Adrenal gland (tissue), 12 donors: ENCODE measurements around the gene PRKAR1A. TPM values are rescaled to one million over a fixed set of nuclear protein-coding genes. Genes with fewer than 3 reads are reported as not detected.
"Not testable (repeated sequence)": the region's sequence is repeated elsewhere in the genome, so short reads cannot be mapped to it uniquely, and the experiment has no call there.

Source experiments
- DNase-seq, 7 donors: peaks; one replicate each; pipeline ENCODE4 v3.0.0-alpha.2; 2019 to 2020
- H3K27ac ChIP-seq, 5 donors: fragments of 200-600 bp; sonication (generic) in 4 of 5; 1 replicate in 3 of 5; 2 replicates in 2 of 5; pipeline versions ENCODE4 v1.5.1 to v1.8.0; 2016 to 2020; ENCODE audit warnings: mild to moderate bottlenecking in 1 of 5
- H3K27me3 ChIP-seq: fragments of 200-600 bp; 2 replicates; pipeline ENCODE4 v1.8.0; 2021
- H3K36me3 ChIP-seq, 2 donors: fragments of 200-600 bp; replicated peaks in 1 of 2; 1 replicate in 1 of 2; 2 replicates in 1 of 2; pipeline versions ENCODE4 v1.5.1 to v1.8.0; 2018 to 2022
- H3K4me1 ChIP-seq, 2 donors: fragments of 200-600 bp; replicated peaks in 1 of 2; 1 replicate in 1 of 2; 2 replicates in 1 of 2; pipeline versions ENCODE4 v1.5.1 to v1.8.0; 2018 to 2021
- H3K4me3 ChIP-seq, 4 donors: fragments of 200-600 bp; sonication (generic) in 3 of 4; one replicate each; pipeline ENCODE4 v1.5.1; 2016 to 2018
- H3K9me3 ChIP-seq, 3 donors: fragments of 200-600 bp; sonication (generic) in 1 of 3; replicated peaks in 1 of 3; 1 replicate in 2 of 3; 2 replicates in 1 of 3; pipeline versions ENCODE4 v1.5.1 to v1.8.0; 2016 to 2021
- POLR2A ChIP-seq, 2 donors: fragments of 450-650 bp; IDR thresholded peaks; one replicate each; pipeline ENCODE4 v1.6.1; 2017; ENCODE audit warnings: antibody characterized with exemption in 2 of 2, mild to moderate bottlenecking in 2 of 2, moderate library complexity in 1 of 2
- WGBS, 4 donors: extraction: QIAGEN DNeasy Blood & Tissue Kit in 2 of 4; methylation state at CpG; one replicate each; pipeline versions ENCODE4 v1.1.5 to v1.1.7; 2013 to 2017; 5-methylcytosine and 5-hydroxymethylcytosine counted together
- intact Hi-C, 2 donors: fragments of 100-400 bp; cut with DNase I; formaldehyde crosslinking; loops; one replicate each; pipeline versions ENCODE4 v1.14.1 to v1.15.0; 2022 to 2023
- polyA plus RNA-seq, 3 donors: library from polyadenylated mRNA; stranded (reverse); fragments of 200-250 nt in 2 of 3; fragments of 350-450 nt in 1 of 3; fragmentation: Illumina TruSeq in 1 of 3; extraction: RNeasy Lipid Tissue Mini Kit (QIAGEN cat#74804) in 1 of 3; gene quantifications; one replicate each; pipeline ENCODE4 v1.2.3, GENCODE V29; 2013 to 2014
- total RNA-seq, 9 donors: library from RNA; depleted of rRNA in 4 of 9; stranded (reverse); fragments of >200 nt in 4 of 9; fragments of 120-200 nt in 1 of 9; fragmentation: NEBNext Ultra II Directional in 1 of 9; extraction: Animal tissue kit (Norgen Biotek cat#: 25700) in 1 of 9; gene quantifications; one replicate each; pipeline versions ENCODE4 v1.1.0 to v1.2.4, GENCODE V29; 2013 to 2023
- TF ChIP-seq, protein P1 (sequence below), 6 experiments: fragments of 450-650 bp in 4 of 6; fragments of 200-600 bp in 2 of 6; sonication (generic) in 1 of 6; IDR thresholded peaks; 1 replicate in 5 of 6; 2 replicates in 1 of 6; pipeline versions ENCODE4 v1.5.1 to v1.8.0; 2016 to 2021; ENCODE audit warnings: antibody characterized with exemption in 6 of 6, mild to moderate bottlenecking in 2 of 6, moderate library complexity in 1 of 6
- donor health status: healthy with polysubstance abuse.
- donor health status: Bipolar disorder and iron deficiency.
- donor health status: DM: yes; HTN: yes; CAD: no.
- donor health status: DM: no; HTN: no; CAD: no.
- donor health status: DM: no; HTN: no; CAD: no.
- donor health status: DM: yes; HTN: yes; CAD: no.

Gene PRKAR1A
- total and polyA plus RNA-seq, 12 donors, result 56.3 to 585 (median 388) TPM

DNA sequence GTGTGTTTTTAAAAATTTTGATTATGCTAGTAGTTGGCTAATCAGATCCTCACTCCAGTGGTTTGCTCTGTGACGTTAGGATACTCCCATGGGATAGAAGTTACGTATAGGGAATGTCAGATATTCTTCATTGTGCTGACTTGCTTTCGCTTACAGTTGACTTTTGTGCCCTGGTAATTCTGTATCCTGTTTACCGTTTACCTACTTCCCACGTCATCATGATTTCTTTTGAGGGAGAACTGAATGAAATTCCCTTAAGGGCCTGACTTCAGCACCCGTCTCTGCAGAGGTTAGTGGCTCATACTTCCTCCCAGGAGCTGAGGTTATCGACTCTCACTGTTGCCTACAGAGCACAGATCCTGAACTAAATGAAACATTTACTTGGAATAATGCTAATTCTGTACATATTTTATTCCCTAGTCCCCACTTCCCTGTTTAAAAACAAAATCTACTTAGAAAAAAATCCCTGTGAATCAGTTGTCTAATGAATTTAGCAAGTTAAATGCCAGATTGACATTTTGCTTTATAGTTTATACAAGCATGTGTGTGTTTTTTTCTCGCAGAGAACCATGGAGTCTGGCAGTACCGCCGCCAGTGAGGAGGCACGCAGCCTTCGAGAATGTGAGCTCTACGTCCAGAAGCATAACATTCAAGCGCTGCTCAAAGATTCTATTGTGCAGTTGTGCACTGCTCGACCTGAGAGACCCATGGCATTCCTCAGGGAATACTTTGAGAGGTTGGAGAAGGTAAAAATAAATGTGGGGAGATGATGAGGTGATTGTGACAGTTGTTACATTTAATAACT, 2.8 kb downstream of the PRKAR1A start:
- intact Hi-C loops, result no loop called here
- peak overlapping the region in 4 of 5 donors; percentile 17 to 99 (median 76) for H3K27ac ChIP-seq

DNA sequence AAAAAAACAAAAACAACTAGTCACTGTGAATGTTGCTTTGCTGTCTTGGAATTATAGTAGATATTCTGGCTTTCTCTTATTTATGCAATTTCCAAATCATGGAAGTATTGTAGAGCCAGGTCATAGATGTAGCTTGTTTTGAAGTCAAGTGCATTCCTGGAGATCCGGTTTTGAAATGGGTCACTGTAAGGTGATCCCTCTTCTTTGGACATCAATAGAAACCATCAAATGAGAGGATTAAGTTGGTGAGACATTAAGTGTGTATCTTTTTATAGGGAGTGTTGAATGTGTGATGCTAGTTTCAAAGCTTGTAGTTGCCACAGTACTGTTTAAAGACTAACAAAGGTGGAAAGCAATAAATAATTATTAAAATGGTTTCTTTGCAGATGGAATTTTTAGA, 4.5 kb downstream of the PRKAR1A start:
- H3K4me1 ChIP-seq, result peaks cover 14 to 48% of the 10 kb centered on the region in 2 donors
- 46 to 70% (median 55%) methylated on average over 1 of the region's 1 CpG for WGBS, 4 donors
- H3K9me3 ChIP-seq, result no peaks in the 10 kb centered on the region
- no peak for DNase-seq
- no peaks in the 10 kb centered on the region for H3K27me3 ChIP-seq
- no peak overlapping the region for H3K4me3 ChIP-seq
- peaks cover 0 to 40% of the 10 kb centered on the region in 2 donors for H3K36me3 ChIP-seq
- TF ChIP-seq POLR2A (IDR thresholded peaks at IDR 0.05), result no peak
- TF ChIP-seq, protein P1, sequence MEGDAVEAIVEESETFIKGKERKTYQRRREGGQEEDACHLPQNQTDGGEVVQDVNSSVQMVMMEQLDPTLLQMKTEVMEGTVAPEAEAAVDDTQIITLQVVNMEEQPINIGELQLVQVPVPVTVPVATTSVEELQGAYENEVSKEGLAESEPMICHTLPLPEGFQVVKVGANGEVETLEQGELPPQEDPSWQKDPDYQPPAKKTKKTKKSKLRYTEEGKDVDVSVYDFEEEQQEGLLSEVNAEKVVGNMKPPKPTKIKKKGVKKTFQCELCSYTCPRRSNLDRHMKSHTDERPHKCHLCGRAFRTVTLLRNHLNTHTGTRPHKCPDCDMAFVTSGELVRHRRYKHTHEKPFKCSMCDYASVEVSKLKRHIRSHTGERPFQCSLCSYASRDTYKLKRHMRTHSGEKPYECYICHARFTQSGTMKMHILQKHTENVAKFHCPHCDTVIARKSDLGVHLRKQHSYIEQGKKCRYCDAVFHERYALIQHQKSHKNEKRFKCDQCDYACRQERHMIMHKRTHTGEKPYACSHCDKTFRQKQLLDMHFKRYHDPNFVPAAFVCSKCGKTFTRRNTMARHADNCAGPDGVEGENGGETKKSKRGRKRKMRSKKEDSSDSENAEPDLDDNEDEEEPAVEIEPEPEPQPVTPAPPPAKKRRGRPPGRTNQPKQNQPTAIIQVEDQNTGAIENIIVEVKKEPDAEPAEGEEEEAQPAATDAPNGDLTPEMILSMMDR (IDR thresholded peaks at IDR 0.05), result no peak
- no peak overlapping the region for H3K27ac ChIP-seq
- intact Hi-C loops, result no loop called here

More for the DNA sequence above, 2.8 kb downstream of the PRKAR1A start:
- Histone ChIP-seq H3K4me3 (peak overlapping the region in 2 of 4 donors; percentile 4 to 78), H3K27me3 (no peaks in the 10 kb centered on the region), H3K4me1 (peaks cover 14 to 58% of the 10 kb centered on the region in 2 donors), H3K9me3 (no peaks in the 10 kb centered on the region), H3K36me3 (peaks cover 0 to 38% of the 10 kb centered on the region in 2 donors)
- 24 to 37% (median 30%) methylated on average over 15 of the region's 15 CpGs for WGBS, 4 donors
- no peak for DNase-seq
- TF ChIP-seq, protein P1 (IDR thresholded peaks at IDR 0.05), result no peak
- TF ChIP-seq POLR2A (IDR thresholded peaks at IDR 0.05), result no peak

DNA sequence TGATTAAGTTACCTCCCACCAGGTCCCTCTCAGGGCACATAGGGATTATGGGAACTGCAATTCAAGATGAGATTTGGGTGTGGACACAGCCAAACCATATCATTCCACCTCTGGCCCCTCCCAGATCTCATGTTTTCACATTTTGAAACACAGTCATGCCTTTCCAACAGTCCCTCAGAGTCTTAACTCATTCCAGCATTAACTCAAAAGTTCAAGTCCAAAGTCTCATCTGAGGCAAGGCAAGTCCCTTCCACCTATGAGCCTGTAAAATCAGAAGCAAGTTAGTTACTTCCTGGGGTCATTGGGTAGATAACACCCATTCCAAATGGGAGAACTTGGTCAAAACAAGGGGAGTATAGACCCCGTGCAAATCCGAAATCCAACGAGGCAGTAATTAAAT, 5.4 kb downstream of the PRKAR1A start:
- DNase-seq, H3K9me3 ChIP-seq, intact Hi-C loops, H3K27ac ChIP-seq, H3K27me3 ChIP-seq, H3K4me3 ChIP-seq: not testable (repeated sequence)
- Histone ChIP-seq H3K36me3 (peaks cover 0 to 46% of the 10 kb centered on the region in 2 donors), H3K4me1 (peaks cover 14 to 57% of the 10 kb centered on the region in 2 donors)
- 90 to 97% (median 93%) methylated on average over 3 of the region's 3 CpGs for WGBS, 4 donors

DNA sequence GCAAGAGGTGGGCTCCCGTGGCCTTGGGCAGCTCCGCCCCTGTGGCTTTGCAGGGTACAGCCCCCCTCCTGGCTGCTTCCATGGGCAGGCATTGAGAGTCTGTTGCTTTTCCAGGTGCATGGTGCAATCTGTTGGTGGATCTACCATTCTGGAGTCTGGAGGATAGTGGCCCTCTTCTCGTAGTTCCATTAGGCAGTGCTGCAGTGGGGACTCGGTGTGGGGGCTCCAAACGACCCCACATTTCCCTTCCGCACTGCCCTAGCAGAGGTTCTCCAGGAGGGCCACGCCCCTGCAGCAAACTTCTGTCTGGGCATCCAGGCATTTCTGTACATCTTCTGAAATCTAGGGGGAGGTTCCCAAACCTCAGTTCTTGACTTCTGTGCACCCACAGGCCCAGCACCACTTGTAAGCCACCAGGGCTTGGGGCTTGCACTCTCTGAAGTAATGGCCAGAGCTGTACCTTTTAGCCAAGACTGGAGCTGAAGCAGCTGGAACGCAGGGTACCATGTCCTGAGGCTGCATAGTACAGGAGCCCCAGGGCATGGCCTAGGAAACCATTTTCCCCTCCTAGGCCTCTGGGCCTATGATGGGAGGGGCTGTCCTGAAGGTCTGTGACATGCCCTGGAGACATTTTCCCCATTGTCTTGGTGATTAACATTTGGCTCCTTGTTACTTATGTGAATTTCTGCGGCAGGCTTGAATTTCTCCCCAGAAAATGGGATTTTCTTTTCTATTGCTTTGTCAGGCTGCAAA, 6.0 kb downstream of the PRKAR1A start:
- no peaks in the 10 kb centered on the region for H3K27me3 ChIP-seq
- TF ChIP-seq, protein P1 (IDR thresholded peaks at IDR 0.05), result no peak
- TF ChIP-seq POLR2A (IDR thresholded peaks at IDR 0.05), result no peak
- peaks cover 0 to 52% of the 10 kb centered on the region in 2 donors for H3K36me3 ChIP-seq
- 95 to 96% (median 95%) methylated on average over 7 to 9 of the region's 9 CpGs for WGBS, 4 donors
- peak overlapping the region in 1 of 5 donors; percentile 1 for H3K27ac ChIP-seq
- intact Hi-C loops, result no loop called here
- no peaks in the 10 kb centered on the region for H3K9me3 ChIP-seq
- DNase-seq, result no peak
- no peak overlapping the region for H3K4me3 ChIP-seq
- peaks cover 14 to 63% of the 10 kb centered on the region in 2 donors for H3K4me1 ChIP-seq

DNA sequence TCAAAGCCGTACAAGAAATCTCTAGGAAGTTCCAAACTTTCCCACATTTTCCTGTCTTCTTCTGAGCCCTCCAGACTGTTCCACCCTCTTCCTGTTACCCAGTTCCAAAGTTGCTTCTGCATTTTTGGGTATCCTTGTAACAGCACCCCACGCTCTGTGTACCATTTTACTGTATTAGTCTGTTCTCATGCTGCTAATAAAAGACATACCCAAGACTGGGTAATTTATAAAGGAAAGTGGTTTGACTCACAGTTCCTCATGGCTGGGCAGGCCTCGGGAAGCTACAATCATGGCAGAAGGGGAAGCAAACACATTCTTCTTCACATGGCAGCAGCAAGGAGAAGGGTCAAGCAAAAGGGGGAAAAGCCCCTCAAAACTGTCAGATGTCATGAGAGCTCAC, 6.8 kb downstream of the PRKAR1A start:
- H3K4me3 ChIP-seq, H3K9me3 ChIP-seq, intact Hi-C loops, H3K27ac ChIP-seq, DNase-seq, H3K27me3 ChIP-seq: not testable (repeated sequence)
- peaks cover 14 to 69% of the 10 kb centered on the region in 2 donors for H3K4me1 ChIP-seq
- WGBS, 4 donors, result 70 to 82% (median 76%) methylated on average over 3 of the region's 3 CpGs
- H3K36me3 ChIP-seq, result peaks cover 0 to 60% of the 10 kb centered on the region in 2 donors
